Endothelial cell of umbilical vein (primary cell): ENCODE measurements around the gene TEX55.

Experiments
- CTCF ChIP-seq, 2 donors: IDR thresholded peaks; 1 replicate in 1 of 2; 2 replicates in 1 of 2; pipeline ENCODE4 v1.5.1; 2011; ENCODE audit warnings: low read length in 2 of 2, mild to moderate bottlenecking in 2 of 2, moderate library complexity in 2 of 2, control low read depth in 1 of 2, inconsistent platforms in 1 of 2, low read depth in 1 of 2; ENCODE audit not compliant: insufficient read depth in 1 of 2; ENCODE audit errors: extremely low read depth in 1 of 2
- EZH2 ChIP-seq: IDR thresholded peaks from 2 replicates; pipeline ENCODE4 v1.6.1; 2012; ENCODE audit warnings: borderline replicate concordance, low read depth, mild to moderate bottlenecking, moderate library complexity, low read length, inconsistent platforms; ENCODE audit not compliant: severe bottlenecking
- JUN ChIP-seq: IDR thresholded peaks from 2 replicates; pipeline ENCODE4 v1.6.1; 2011; ENCODE audit warnings: borderline replicate concordance, low read depth; ENCODE audit not compliant: insufficient read length, insufficient read depth
- MAX ChIP-seq: IDR thresholded peaks from 2 replicates; pipeline ENCODE4 v1.6.1; 2011; ENCODE audit not compliant: insufficient read depth, insufficient read length
- POLR2A ChIP-seq: IDR thresholded peaks from 2 replicates; pipeline ENCODE4 v1.6.1; 2012; ENCODE audit warnings: low read depth, mild to moderate bottlenecking, control low read depth, low read length
- POLR2AphosphoS5 ChIP-seq: IDR thresholded peaks from 2 replicates; pipeline ENCODE4 v1.6.1; 2012; ENCODE audit warnings: low read depth, mild to moderate bottlenecking, control low read depth, low read length, moderate library complexity; ENCODE audit not compliant: insufficient read depth

GRCh38 chr3:119148493-119149180 is 2.7 kb downstream of the TEX55 start:
- no peak for TF ChIP-seq EZH2
- TF ChIP-seq CTCF (IDR thresholded peaks at IDR 0.05; ENCODE audit: extremely low read depth in 1 of 2, insufficient read depth in 1 of 2, low read depth in 1 of 2, low read length in 2 of 2), result no peak
- no peak for TF ChIP-seq POLR2A
- no peak for TF ChIP-seq JUN
- TF ChIP-seq POLR2AphosphoS5, result no peak
- TF ChIP-seq MAX, result no peak
